ENCODE data around the gene C19orf44. TPM values are rescaled to one million over a fixed set of nuclear protein-coding genes. Genes with fewer than 3 reads are reported as not detected.
"Not testable (repeated sequence)": the region's sequence is repeated elsewhere in the genome, so short reads cannot be mapped to it uniquely, and the experiment has no call there.

The C19orf44 gene
- total RNA-seq, 2 donors from 2014 or later, result 4.9 to 6.1 TPM

DNA sequence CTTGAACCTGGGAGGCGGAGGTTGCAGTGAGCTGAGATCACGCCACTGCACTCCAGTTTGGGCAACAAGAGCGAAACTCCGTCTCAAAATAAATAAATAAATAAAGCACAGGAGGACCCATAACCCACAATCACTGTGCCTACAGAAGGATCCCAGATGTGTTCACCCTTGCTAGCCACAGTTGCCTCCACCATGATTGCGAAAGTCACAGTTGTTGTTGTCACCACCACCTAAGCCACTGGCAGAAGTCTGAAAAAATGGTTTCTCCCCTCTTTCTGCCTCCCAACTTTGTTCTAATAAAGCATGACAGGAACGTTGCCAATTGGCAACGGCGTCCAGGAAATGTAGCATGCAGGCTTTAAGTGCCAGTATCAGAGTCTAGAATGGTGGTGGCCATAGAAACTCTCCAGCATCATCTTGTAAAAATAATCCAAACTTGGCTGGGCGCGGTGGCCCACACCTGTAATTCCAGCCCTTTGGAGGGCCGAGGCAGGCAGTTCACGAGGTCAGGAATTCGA, 22.3 kb upstream of the C19orf44 start:
- TF ChIP-seq, protein P1, sequence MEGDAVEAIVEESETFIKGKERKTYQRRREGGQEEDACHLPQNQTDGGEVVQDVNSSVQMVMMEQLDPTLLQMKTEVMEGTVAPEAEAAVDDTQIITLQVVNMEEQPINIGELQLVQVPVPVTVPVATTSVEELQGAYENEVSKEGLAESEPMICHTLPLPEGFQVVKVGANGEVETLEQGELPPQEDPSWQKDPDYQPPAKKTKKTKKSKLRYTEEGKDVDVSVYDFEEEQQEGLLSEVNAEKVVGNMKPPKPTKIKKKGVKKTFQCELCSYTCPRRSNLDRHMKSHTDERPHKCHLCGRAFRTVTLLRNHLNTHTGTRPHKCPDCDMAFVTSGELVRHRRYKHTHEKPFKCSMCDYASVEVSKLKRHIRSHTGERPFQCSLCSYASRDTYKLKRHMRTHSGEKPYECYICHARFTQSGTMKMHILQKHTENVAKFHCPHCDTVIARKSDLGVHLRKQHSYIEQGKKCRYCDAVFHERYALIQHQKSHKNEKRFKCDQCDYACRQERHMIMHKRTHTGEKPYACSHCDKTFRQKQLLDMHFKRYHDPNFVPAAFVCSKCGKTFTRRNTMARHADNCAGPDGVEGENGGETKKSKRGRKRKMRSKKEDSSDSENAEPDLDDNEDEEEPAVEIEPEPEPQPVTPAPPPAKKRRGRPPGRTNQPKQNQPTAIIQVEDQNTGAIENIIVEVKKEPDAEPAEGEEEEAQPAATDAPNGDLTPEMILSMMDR (IDR thresholded peaks at IDR 0.05), result no peak
- Histone ChIP-seq H3K36me3 (no peaks in the 10 kb centered on the region), H3K4me3 (no peak overlapping the region), H3K27me3 (replicated peaks; ENCODE audit: insufficient read depth) (no peaks in the 10 kb centered on the region), H3K4me1 (ENCODE audit: control insufficient read depth in 1 of 2, low read depth in 2 of 2) (peaks cover 12 to 22% of the 10 kb centered on the region in 2 donors), H3K9me3 (no peaks in the 10 kb centered on the region), H3K27ac (no peak overlapping the region)
- DNase-seq (ENCODE audit: low spot score) (no peak), ATAC-seq (ENCODE audit: insufficient number of reproducible peaks, low FRiP score, low read depth) (no peak)

DNA sequence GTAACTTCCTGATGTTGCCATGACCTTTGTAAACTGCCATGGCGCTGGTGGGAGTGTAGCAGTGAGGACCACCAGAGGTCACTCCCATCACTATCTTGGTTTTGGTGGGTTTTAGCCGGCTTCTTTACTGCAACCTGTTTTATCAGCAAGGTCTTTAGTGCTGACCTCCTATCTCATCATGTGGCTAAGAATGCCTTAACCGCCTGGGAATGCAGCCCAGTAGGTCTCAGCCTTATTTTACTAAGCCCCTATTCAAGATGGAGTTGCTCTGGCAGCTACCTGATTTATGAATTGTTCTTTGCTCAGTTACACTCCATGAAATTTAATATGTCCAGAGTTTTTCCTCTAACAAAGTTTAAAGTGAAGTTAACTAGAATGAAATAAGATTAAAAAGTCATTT, 19.8 kb upstream of the C19orf44 start:
- Histone ChIP-seq H3K36me3 (no peaks in the 10 kb centered on the region), H3K9me3 (no peaks in the 10 kb centered on the region), H3K4me3 (no peak overlapping the region), H3K27me3 (replicated peaks; ENCODE audit: insufficient read depth) (no peaks in the 10 kb centered on the region), H3K4me1 (ENCODE audit: control insufficient read depth in 1 of 2, low read depth in 2 of 2) (peaks cover 0 to 5% of the 10 kb centered on the region in 2 donors), H3K27ac (no peak overlapping the region)
- no peak for DNase-seq (ENCODE audit: low spot score)
- no peak for ATAC-seq (ENCODE audit: insufficient number of reproducible peaks, low FRiP score, low read depth)
- TF ChIP-seq, protein P1 (IDR thresholded peaks at IDR 0.05), result no peak

DNA sequence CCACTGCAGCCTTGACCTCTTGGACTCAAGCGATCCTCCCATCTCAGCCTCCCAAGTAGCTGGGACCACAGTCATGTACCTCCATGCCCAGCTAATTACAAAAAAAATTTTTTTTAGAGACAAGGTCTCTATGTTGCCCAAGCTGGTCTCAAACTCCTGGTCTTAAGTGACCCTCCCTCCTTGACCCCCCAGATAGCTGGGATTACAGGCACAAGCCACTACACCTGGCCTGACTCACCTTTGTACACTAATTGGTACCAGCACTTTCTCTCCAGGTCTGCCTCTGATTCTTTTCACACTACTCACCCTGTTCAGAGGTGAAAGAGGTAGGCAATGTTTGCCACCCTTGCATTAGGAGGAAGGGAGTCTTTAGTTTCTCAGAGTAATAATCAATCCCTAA, 18.9 kb upstream of the C19orf44 start:
- DNase-seq (ENCODE audit: low spot score) (no peak), ATAC-seq (ENCODE audit: insufficient number of reproducible peaks, low FRiP score, low read depth) (no peak)
- Histone ChIP-seq H3K9me3 (no peaks in the 10 kb centered on the region), H3K4me1 (ENCODE audit: control insufficient read depth in 1 of 2, low read depth in 2 of 2) (peaks cover 0 to 3% of the 10 kb centered on the region in 2 donors), H3K27me3 (replicated peaks; ENCODE audit: insufficient read depth) (no peaks in the 10 kb centered on the region), H3K27ac (no peak overlapping the region), H3K4me3 (no peak overlapping the region), H3K36me3 (no peaks in the 10 kb centered on the region)
- TF ChIP-seq, protein P1 (IDR thresholded peaks at IDR 0.05), result no peak

DNA sequence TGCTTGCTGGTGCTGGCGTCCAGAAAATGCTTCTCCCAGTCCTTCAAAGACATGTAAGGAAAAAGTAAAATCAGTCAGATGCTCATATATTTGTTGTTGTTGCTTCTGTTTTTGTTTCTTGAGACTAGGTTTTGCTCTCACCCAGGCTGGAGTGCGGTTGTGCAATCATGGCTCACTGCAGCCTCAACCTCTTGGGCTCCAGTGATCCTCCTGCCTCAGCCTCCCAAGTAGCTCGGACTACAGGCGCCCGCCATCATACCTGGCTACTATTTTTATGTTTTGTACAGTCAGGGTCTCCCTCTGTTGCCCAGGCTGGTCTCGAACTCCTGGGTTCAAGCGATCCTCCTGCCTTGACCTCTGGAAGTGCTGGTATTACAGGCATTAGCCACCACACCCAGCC, 13.4 kb upstream of the C19orf44 start:
- ATAC-seq (ENCODE audit: insufficient number of reproducible peaks, low FRiP score, low read depth), result no peak
- Histone ChIP-seq H3K9me3 (no peaks in the 10 kb centered on the region), H3K4me3 (no peak overlapping the region), H3K27me3 (replicated peaks; ENCODE audit: insufficient read depth) (no peaks in the 10 kb centered on the region), H3K36me3 (no peaks in the 10 kb centered on the region), H3K27ac (no peak overlapping the region), H3K4me1 (ENCODE audit: control insufficient read depth in 1 of 2, low read depth in 2 of 2) (no peaks in the 10 kb centered on the region)
- DNase-seq (ENCODE audit: low spot score), result no peak
- TF ChIP-seq, protein P1 (IDR thresholded peaks at IDR 0.05), result no peak

DNA sequence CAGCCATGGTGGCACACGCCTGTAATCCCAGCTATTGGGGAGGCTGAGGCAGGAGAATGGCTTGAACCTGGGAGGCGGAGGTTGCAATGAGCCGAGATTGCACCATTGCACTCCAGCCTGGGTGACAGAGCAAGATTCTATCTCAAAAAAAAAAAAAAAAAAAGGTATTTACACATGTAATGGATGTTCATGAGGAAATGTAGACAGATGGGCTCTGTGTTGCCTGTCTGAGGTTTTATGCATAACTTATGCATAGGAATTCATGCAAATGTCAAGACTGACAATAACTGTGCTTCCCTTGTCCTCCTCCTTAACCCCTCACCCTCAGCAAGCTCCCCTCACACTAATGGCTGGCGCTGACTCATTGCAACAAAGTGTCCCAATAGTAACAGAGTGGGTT, 9.7 kb upstream of the C19orf44 start:
- not testable (repeated sequence) for H3K27ac ChIP-seq; H3K4me3 ChIP-seq; H3K9me3 ChIP-seq; DNase-seq (ENCODE audit: low spot score); H3K36me3 ChIP-seq; H3K27me3 ChIP-seq (replicated peaks; ENCODE audit: insufficient read depth); ATAC-seq (ENCODE audit: insufficient number of reproducible peaks, low FRiP score, low read depth)
- H3K4me1 ChIP-seq (ENCODE audit: control insufficient read depth in 1 of 2, low read depth in 2 of 2), result peaks cover 0 to 11% of the 10 kb centered on the region in 2 donors

DNA sequence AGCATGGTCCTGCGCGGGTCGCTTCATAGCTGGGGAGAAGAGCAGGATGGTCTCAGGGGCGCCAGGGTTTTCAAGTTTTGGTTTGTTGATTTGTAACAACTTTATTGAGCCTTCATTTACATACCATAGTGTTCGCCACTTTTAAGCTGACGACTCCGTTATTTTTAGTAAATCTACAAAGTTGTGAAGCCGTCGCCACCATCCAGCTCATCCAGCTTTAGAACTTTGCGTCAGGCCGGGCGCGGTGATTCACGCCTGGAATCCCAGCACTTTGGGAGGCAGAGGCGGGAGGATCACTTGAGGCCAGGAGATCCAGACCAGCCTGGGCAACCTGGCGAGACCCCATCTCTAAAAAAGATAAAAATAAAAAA, 404 bp downstream of the C19orf44 start:
- ATAC-seq (ENCODE audit: insufficient number of reproducible peaks, low FRiP score, low read depth) (no peak), DNase-seq (ENCODE audit: low spot score) (peak; percentile 20)
- TF ChIP-seq, protein P1 (IDR thresholded peaks at IDR 0.05), result no peak
- no peaks in the 10 kb centered on the region for H3K9me3 ChIP-seq
- peak overlapping the region; percentile 84 for H3K4me3 ChIP-seq
- H3K36me3 ChIP-seq, result no peaks in the 10 kb centered on the region
- H3K27me3 ChIP-seq (replicated peaks; ENCODE audit: insufficient read depth), result no peaks in the 10 kb centered on the region
- H3K27ac ChIP-seq, result peak overlapping the region; percentile 54 to 75
- H3K4me1 ChIP-seq (ENCODE audit: control insufficient read depth in 1 of 2, low read depth in 2 of 2), result peaks cover 0 to 17% of the 10 kb centered on the region in 2 donors
